Stomach (tissue), 4 donors: Measurements from ENCODE around the gene BAIAP3.

Source experiments
- CTCF ChIP-seq, 7 experiments: fragments of 450-650 bp in 4 of 7; fragments of 200-600 bp in 3 of 7; sonication (generic) in 3 of 7; IDR thresholded peaks; one replicate each; pipeline ENCODE4 v1.5.1; 2016 to 2019; ENCODE audit warnings: antibody characterized with exemption in 7 of 7, control low read depth in 2 of 7, mild to moderate bottlenecking in 1 of 7
- EP300 ChIP-seq: sonication (generic); formaldehyde crosslinking; IDR thresholded peaks from one replicate; pipeline ENCODE4 v1.6.1; 2017; ENCODE audit warnings: antibody characterized with exemption
- POLR2A ChIP-seq, 4 donors: fragments of 450-650 bp; IDR thresholded peaks; one replicate each; pipeline ENCODE4 v1.6.1; 2016; ENCODE audit warnings: antibody characterized with exemption in 4 of 4, control low read depth in 2 of 4, mild to moderate bottlenecking in 1 of 4, moderate library complexity in 1 of 4

- TF ChIP-seq EP300 (no peak), POLR2A (IDR thresholded peaks at IDR 0.05) (no peak), CTCF (IDR thresholded peaks at IDR 0.05) (no peak)
These were observed at the start of gene BAIAP3 for GRCh38 chr16:1333149-1333812.
